SK-N-SH (cell line): ENCODE data around the gene TBC1D16. TPM values are rescaled to one million over a fixed set of nuclear protein-coding genes. Genes with fewer than 3 reads are reported as not detected.

ENCODE experiments used
- CTCF ChIA-PET: fragments of 300-600, 350-600 bp; formaldehyde crosslinking; extraction: SDS; loops from one replicate; lab custom pipeline; 2021; lab: Yijun Ruan, JAX
- POLR2A ChIA-PET: fragments of 350-600 bp; sonication (Branson Sonifier 250); formaldehyde crosslinking; extraction: SDS; loops from one replicate; lab custom pipeline; 2020; ENCODE audit warnings: antibody characterized with exemption, inconsistent platforms; lab: Yijun Ruan, JAX
- DNase-seq: peaks from one replicate; pipeline ENCODE4 v3.0.0; 2012
- H2AFZ ChIP-seq: fragments of 200-600 bp; sonication (generic); 2 replicates; pipeline ENCODE4 v1.8.1; 2016; ENCODE audit warnings: antibody characterized with exemption, mild to moderate bottlenecking, low read depth
- H3F3A ChIP-seq: fragments of 200-600 bp; sonication (generic); replicated peaks from 2 replicates; pipeline ENCODE3; 2016; ENCODE audit warnings: antibody characterized with exemption, mild to moderate bottlenecking; ENCODE audit not compliant: insufficient read depth
- H3K27ac ChIP-seq, 2 experiments: fragments of 200-500 bp in 1 of 2; fragments of 200-600 bp in 1 of 2; sonication (Bioruptor generic) in 1 of 2; sonication (generic), shearing (Covaris generic) in 1 of 2; 2 replicates each; pipeline versions ENCODE4 v1.5.1 to v1.6.1; 2014 to 2016; ENCODE audit warnings: low read depth in 2 of 2, inconsistent platforms in 1 of 2, low read length in 1 of 2, mild to moderate bottlenecking in 1 of 2, mixed read lengths in 1 of 2
- H3K27me3 ChIP-seq: fragments of 200-600 bp; sonication (generic), shearing (Covaris generic); 2 replicates; pipeline ENCODE4 v1.6.1; 2016; ENCODE audit warnings: mixed run types; ENCODE audit not compliant: insufficient read depth
- H3K36me3 ChIP-seq, 2 experiments: fragments of 200-500 bp in 1 of 2; fragments of 200-600 bp in 1 of 2; sonication (Bioruptor generic) in 1 of 2; sonication (generic) in 1 of 2; replicated peaks in 1 of 2; 2 replicates each; pipeline versions ENCODE3 to v1.5.1; 2014 to 2016; ENCODE audit warnings: low read length in 1 of 2, mild to moderate bottlenecking in 1 of 2; ENCODE audit not compliant: insufficient read depth in 2 of 2, control insufficient read depth in 1 of 2
- H3K4me1 ChIP-seq, 2 experiments: fragments of 200-500 bp in 1 of 2; fragments of 200-600 bp in 1 of 2; sonication (Bioruptor generic) in 1 of 2; sonication (generic), shearing (Covaris generic) in 1 of 2; 2 replicates each; pipeline versions ENCODE4 v1.5.1 to v1.6.1; 2014 to 2016; ENCODE audit warnings: low read depth in 1 of 2, low read length in 1 of 2, mixed run types in 1 of 2; ENCODE audit not compliant: insufficient read depth in 2 of 2, control insufficient read depth in 1 of 2
- H3K4me2 ChIP-seq: fragments of 200-600 bp; sonication (generic), shearing (Covaris generic); 2 replicates; pipeline ENCODE4 v1.6.1; 2017; ENCODE audit warnings: mixed run types
- H3K4me3 ChIP-seq, 2 experiments: fragments of 200-500 bp in 1 of 2; fragments of 200-600 bp in 1 of 2; sonication (Bioruptor generic) in 1 of 2; sonication (generic), shearing (Covaris generic) in 1 of 2; 2 replicates each; pipeline versions ENCODE4 v1.5.1 to v1.8.1; 2014 to 2016; ENCODE audit warnings: low read depth in 2 of 2, inconsistent platforms in 1 of 2, low read length in 1 of 2, mild to moderate bottlenecking in 1 of 2, mixed read lengths in 1 of 2, moderate library complexity in 1 of 2
- H3K79me2 ChIP-seq: fragments of 200-600 bp; sonication (generic); 2 replicates; pipeline ENCODE4 v1.8.1; 2017; ENCODE audit warnings: mild to moderate bottlenecking; ENCODE audit not compliant: insufficient read depth
- H3K9ac ChIP-seq: fragments of 200-600 bp; sonication (generic); 2 replicates; pipeline ENCODE4 v1.6.1; 2017; ENCODE audit warnings: mixed run types
- H3K9me2 ChIP-seq: fragments of 200-600 bp; sonication (generic); 2 replicates; pipeline ENCODE4 v1.6.1; 2017; ENCODE audit warnings: mixed run types
- H3K9me3 ChIP-seq: fragments of 200-600 bp; sonication (generic); 2 replicates; pipeline ENCODE4 v1.6.1; 2017; ENCODE audit warnings: mixed run types, mild to moderate bottlenecking, moderate library complexity
- H4K20me1 ChIP-seq: fragments of 200-600 bp; sonication (generic); 2 replicates; pipeline ENCODE4 v1.6.1; 2017; ENCODE audit warnings: mild to moderate bottlenecking, mixed run types; ENCODE audit not compliant: insufficient read depth
- CHD2 ChIP-seq: fragments of 150-350 bp; IDR thresholded peaks from 2 replicates; pipeline ENCODE4 v1.6.1; 2018; ENCODE audit warnings: low read length; ENCODE audit not compliant: partially characterized antibody
- ELF1 ChIP-seq: IDR thresholded peaks from 2 replicates; pipeline ENCODE4 v1.4.0; 2012
- EP300 ChIP-seq, 2 experiments: IDR thresholded peaks; 2 replicates each; pipeline versions ENCODE4 v1.4.0 to v1.6.1; 2012; ENCODE audit warnings: borderline replicate concordance in 1 of 2, low read depth in 1 of 2, low read length in 1 of 2
- EZH2phosphoT487 ChIP-seq: fragments of 200-600 bp; sonication (generic); IDR thresholded peaks from 2 replicates; pipeline ENCODE4 v1.6.1; 2017; ENCODE audit warnings: low read depth, mixed run types, mild to moderate bottlenecking, antibody characterized with exemption, moderate library complexity, borderline replicate concordance
- FOXM1 ChIP-seq: IDR thresholded peaks from 2 replicates; pipeline ENCODE4 v1.4.0; 2012; ENCODE audit warnings: low read depth, mild to moderate bottlenecking
- GABPA ChIP-seq: IDR thresholded peaks from 2 replicates; pipeline ENCODE4 v1.4.0; 2012; ENCODE audit warnings: low read depth, mild to moderate bottlenecking
- JUND ChIP-seq: IDR thresholded peaks from 2 replicates; pipeline ENCODE4 v1.4.0; 2012
- MXI1 ChIP-seq: IDR thresholded peaks from 2 replicates; pipeline ENCODE4 v1.6.1; 2012; ENCODE audit warnings: mild to moderate bottlenecking, low read depth, low read length, improper control_type of control experiment
- NFIC ChIP-seq: IDR thresholded peaks from 2 replicates; pipeline ENCODE4 v1.4.0; 2012; ENCODE audit warnings: borderline replicate concordance
- NRF1 ChIP-seq: IDR thresholded peaks from 2 replicates; pipeline ENCODE4 v1.6.1; 2012; ENCODE audit warnings: low read depth, mild to moderate bottlenecking, low read length
- PBX3 ChIP-seq: IDR thresholded peaks from 2 replicates; pipeline ENCODE4; 2012
- POLR2AphosphoS5 ChIP-seq: IDR thresholded peaks from 2 replicates; pipeline ENCODE4 v1.6.1; 2012; ENCODE audit warnings: low read depth, low read length
- RAD21 ChIP-seq: IDR thresholded peaks from 2 replicates; pipeline ENCODE4 v1.6.1; 2012; ENCODE audit warnings: mild to moderate bottlenecking, low read length
- RCOR1 ChIP-seq: fragments of 150-350 bp; IDR thresholded peaks from 2 replicates; pipeline ENCODE4 v1.6.1; 2017; ENCODE audit warnings: antibody characterized with exemption, low read length
- RXRA ChIP-seq: IDR thresholded peaks from 2 replicates; pipeline ENCODE4 v1.4.0; 2012; ENCODE audit warnings: low read depth, mild to moderate bottlenecking, borderline replicate concordance
- SMC3 ChIP-seq: IDR thresholded peaks from 2 replicates; pipeline ENCODE4 v1.6.1; 2012; ENCODE audit warnings: low read depth, low read length, improper control_type of control experiment
- TCF12 ChIP-seq: IDR thresholded peaks from 2 replicates; pipeline ENCODE4 v1.4.0; 2012
- TEAD4 ChIP-seq: IDR thresholded peaks from 2 replicates; pipeline ENCODE4 v1.4.0; 2012; ENCODE audit warnings: mild to moderate bottlenecking, borderline replicate concordance; ENCODE audit not compliant: insufficient read depth
- YY1 ChIP-seq: IDR thresholded peaks from 2 replicates; pipeline ENCODE4 v1.4.0; 2012; ENCODE audit warnings: low read depth, mild to moderate bottlenecking
- WGBS: methylation state at CpG from one replicate; pipeline ENCODE4 v1.1.6; 2017; ENCODE audit warnings: low lambda C conversion rate; 5-methylcytosine and 5-hydroxymethylcytosine counted together
- polyA plus RNA-seq, 3 experiments: library from polyadenylated mRNA; depleted of rRNA; stranded (reverse); fragments of >200 nt; gene quantifications; 2 replicates each; pipeline ENCODE4 v1.2.3, GENCODE V29; 2012
- TF ChIP-seq, protein P1 (sequence below): IDR thresholded peaks from 2 replicates; pipeline ENCODE4 v1.4.0; 2012; ENCODE audit warnings: low read depth, borderline replicate concordance

Gene TBC1D16
- polyA plus RNA-seq, 1 of the 3 experiments (the other 2 are of a cell fraction): 14.5 TPM

- Histone ChIP-seq H2AFZ (no peak overlapping the region), H3F3A (no peaks in the 10 kb centered on the region), H4K20me1 (no peaks in the 10 kb centered on the region), H3K36me3 (peaks cover 0 to 36% of the 10 kb centered on the region in 2 experiments), H3K9me3 (no peaks in the 10 kb centered on the region), H3K9ac (no peak overlapping the region), H3K9me2 (no peaks in the 10 kb centered on the region), H3K79me2 (no peaks in the 10 kb centered on the region), H3K4me1 (peaks cover 19 to 26% of the 10 kb centered on the region in 2 experiments; a peak in 2 of 4 replicates), H3K27ac (no peak overlapping the region), H3K27me3 (no peaks in the 10 kb centered on the region), H3K4me2 (no peak overlapping the region), H3K4me3 (no peak overlapping the region)
- CTCF ChIA-PET: interaction anchor here (0.8 to 1.3 kb wide), 6 partner anchors 14 to 103 kb away, joined by 3 to 5 read pairs (median 3); no protein-coding TSS in a partner anchor
- 85% methylated on average over 37 of the region's 37 CpGs for WGBS
- DNase-seq: peak; percentile 80
- POLR2A ChIA-PET: no interaction called here
- no peak for TF ChIP-seq EP300 (IDR thresholded peaks at IDR 0.05; ENCODE audit: borderline replicate concordance in 1 of 2, low read depth in 1 of 2, low read length in 1 of 2)
- TF ChIP-seq NRF1: no peak
- no peak for TF ChIP-seq NFIC
- TF ChIP-seq RXRA: no peak
- no peak for TF ChIP-seq FOXM1
- no peak for TF ChIP-seq SMC3
- TF ChIP-seq YY1: no peak
- TF ChIP-seq GABPA: no peak
- TF ChIP-seq RAD21: no peak
- TF ChIP-seq RCOR1: no peak
- TF ChIP-seq CHD2: no peak
- no peak for TF ChIP-seq TEAD4
- no peak for TF ChIP-seq PBX3
- TF ChIP-seq, protein P1, sequence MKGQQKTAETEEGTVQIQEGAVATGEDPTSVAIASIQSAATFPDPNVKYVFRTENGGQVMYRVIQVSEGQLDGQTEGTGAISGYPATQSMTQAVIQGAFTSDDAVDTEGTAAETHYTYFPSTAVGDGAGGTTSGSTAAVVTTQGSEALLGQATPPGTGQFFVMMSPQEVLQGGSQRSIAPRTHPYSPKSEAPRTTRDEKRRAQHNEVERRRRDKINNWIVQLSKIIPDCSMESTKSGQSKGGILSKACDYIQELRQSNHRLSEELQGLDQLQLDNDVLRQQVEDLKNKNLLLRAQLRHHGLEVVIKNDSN: no peak
- TF ChIP-seq POLR2AphosphoS5: no peak
- TF ChIP-seq MXI1: no peak
- TF ChIP-seq ELF1: no peak
- TF ChIP-seq TCF12: no peak
- no peak for TF ChIP-seq JUND
- no peak for TF ChIP-seq EZH2phosphoT487
Measured at GRCh38 chr17:79937391-79938335, 98.0 kb downstream of the TBC1D16 start.
